H9 (cell line): ENCODE data around the gene TENM3. TPM values are rescaled to one million over a fixed set of nuclear protein-coding genes. Genes with fewer than 3 reads are reported as not detected.
A peak's percentile ranks its signal among the peaks of the same experiment; 100 is the strongest.

Source experiments
- DNase-seq: peaks from one replicate; pipeline ENCODE4 v3.0.0-alpha.2; 2017
- H2AFZ ChIP-seq: one replicate; pipeline ENCODE4 v1.6.1; 2013; ENCODE audit warnings: mild to moderate bottlenecking, low read length, control low read depth, moderate library complexity
- H2AK5ac ChIP-seq: 2 replicates; pipeline ENCODE4 v1.6.1; 2013; ENCODE audit warnings: low read length, control low read depth, mixed read lengths; ENCODE audit not compliant: insufficient read length
- H2BK120ac ChIP-seq: one replicate; pipeline ENCODE4 v1.6.1; 2013; ENCODE audit warnings: low read depth, mild to moderate bottlenecking, low read length, control low read depth, inconsistent platforms; ENCODE audit not compliant: poor library complexity, severe bottlenecking
- H2BK12ac ChIP-seq: 2 replicates; pipeline ENCODE4 v1.6.1; 2013; ENCODE audit warnings: low read length, control low read depth, mixed read lengths, low read depth; ENCODE audit not compliant: insufficient read length
- H2BK15ac ChIP-seq: 2 replicates; pipeline ENCODE4 v1.6.1; 2013; ENCODE audit warnings: low read depth, low read length, control low read depth
- H2BK20ac ChIP-seq: one replicate; pipeline ENCODE4 v1.6.1; 2013; ENCODE audit warnings: low read depth, mild to moderate bottlenecking, low read length, control low read depth, inconsistent platforms; ENCODE audit not compliant: poor library complexity, severe bottlenecking
- H2BK5ac ChIP-seq: 2 replicates; pipeline ENCODE4 v1.6.1; 2013; ENCODE audit warnings: low read length, control low read depth, mixed read lengths; ENCODE audit not compliant: insufficient read length
- H3K14ac ChIP-seq: 2 replicates; pipeline ENCODE4 v1.6.1; 2013; ENCODE audit warnings: low read length, control low read depth; ENCODE audit not compliant: insufficient read depth
- H3K18ac ChIP-seq: 2 replicates; pipeline ENCODE4 v1.6.1; 2013; ENCODE audit warnings: low read depth, mild to moderate bottlenecking, mixed read lengths, low read length, control low read depth; ENCODE audit not compliant: insufficient read length
- H3K23ac ChIP-seq: 2 replicates; pipeline ENCODE4 v1.6.1; 2013; ENCODE audit warnings: low read length, control low read depth, mixed read lengths, low read depth; ENCODE audit not compliant: insufficient read length
- H3K23me2 ChIP-seq: 2 replicates; pipeline ENCODE4 v1.6.1; 2013; ENCODE audit warnings: low read depth, mild to moderate bottlenecking, mixed read lengths, low read length, control low read depth; ENCODE audit not compliant: insufficient read length, poor library complexity, severe bottlenecking
- H3K27ac ChIP-seq: 2 replicates; pipeline ENCODE4 v1.5.1; 2013; ENCODE audit warnings: low read length, control low read depth, mixed read lengths, low read depth; ENCODE audit not compliant: insufficient read length
- H3K27me3 ChIP-seq: 2 replicates; pipeline ENCODE4 v1.6.1; 2013; ENCODE audit warnings: low read length, control low read depth, inconsistent platforms; ENCODE audit not compliant: insufficient read depth
- H3K4ac ChIP-seq: 2 replicates; pipeline ENCODE4 v1.6.1; 2013; ENCODE audit warnings: low read depth, mild to moderate bottlenecking, control low read depth, inconsistent platforms, low read length, moderate library complexity
- H3K4me1 ChIP-seq: 2 replicates; pipeline ENCODE4 v1.6.1; 2013; ENCODE audit warnings: low read length, control low read depth, inconsistent platforms; ENCODE audit not compliant: insufficient read depth
- H3K4me2 ChIP-seq: 2 replicates; pipeline ENCODE4 v1.6.1; 2013; ENCODE audit warnings: low read length, control low read depth, mixed read lengths; ENCODE audit not compliant: insufficient read length, insufficient read depth
- H3K56ac ChIP-seq: 2 replicates; pipeline ENCODE4 v1.6.1; 2013; ENCODE audit warnings: low read depth, mild to moderate bottlenecking, mixed read lengths, low read length, control low read depth; ENCODE audit not compliant: insufficient read length
- H3K79me1 ChIP-seq: 2 replicates; pipeline ENCODE4 v1.6.1; 2013; ENCODE audit warnings: low read depth, mild to moderate bottlenecking, moderate library complexity, low read length, control low read depth, inconsistent platforms; ENCODE audit not compliant: insufficient read depth, poor library complexity, severe bottlenecking
- H3K79me2 ChIP-seq: 2 replicates; pipeline ENCODE4 v1.6.1; 2013; ENCODE audit warnings: low read length, control low read depth, inconsistent platforms; ENCODE audit not compliant: insufficient read depth
- H3K9ac ChIP-seq: 2 replicates; pipeline ENCODE4 v1.6.1; 2013; ENCODE audit warnings: low read length, control low read depth, mixed read lengths; ENCODE audit not compliant: insufficient read length; ENCODE audit errors: extremely low read depth
- H3K9me3 ChIP-seq: one replicate; pipeline ENCODE4 v1.6.1; 2013; ENCODE audit warnings: low read depth, low read length, inconsistent platforms; ENCODE audit not compliant: control insufficient read depth
- H3T11ph ChIP-seq: one replicate; pipeline ENCODE4 v1.6.1; 2013; ENCODE audit warnings: mild to moderate bottlenecking, low read length, control low read depth, inconsistent platforms
- H4K20me1 ChIP-seq: one replicate; pipeline ENCODE4 v1.6.1; 2013; ENCODE audit not compliant: control insufficient read depth, insufficient read length, insufficient read depth
- H4K5ac ChIP-seq: 2 replicates; pipeline ENCODE4 v1.6.1; 2013; ENCODE audit warnings: low read depth, mild to moderate bottlenecking, mixed read lengths, low read length, control low read depth; ENCODE audit not compliant: insufficient read length
- H4K8ac ChIP-seq: replicated peaks from 2 replicates; pipeline ENCODE4 v1.6.1; 2013; ENCODE audit warnings: low read length, control low read depth, mixed read lengths, low read depth; ENCODE audit not compliant: insufficient read length
- H4K91ac ChIP-seq: 2 replicates; pipeline ENCODE4 v1.6.1; 2013; ENCODE audit warnings: low read depth, mild to moderate bottlenecking, moderate library complexity, mixed read lengths, low read length, control low read depth; ENCODE audit not compliant: insufficient read length
- H3K27ac Mint-ChIP-seq, 3 experiments: 2 replicates in 2 of 3; 3 replicates in 1 of 3; pipeline ENCODE4 v1.8.0; 2020 to 2021; ENCODE audit warnings: mixed read lengths in 3 of 3, mild to moderate bottlenecking in 1 of 3, moderate library complexity in 1 of 3
- H3K27me3 Mint-ChIP-seq: 2 replicates; pipeline ENCODE4 v1.8.0; 2021; ENCODE audit warnings: low read depth, mild to moderate bottlenecking, moderate library complexity, mixed read lengths
- H3K36me3 Mint-ChIP-seq, 3 experiments: 2 replicates in 2 of 3; 3 replicates in 1 of 3; pipeline ENCODE4 v1.8.0; 2020 to 2021; ENCODE audit warnings: low read depth in 3 of 3, mixed read lengths in 3 of 3; ENCODE audit not compliant: insufficient read depth in 1 of 3
- H3K4me1 Mint-ChIP-seq, 2 experiments: 2 replicates each; pipeline ENCODE4 v1.8.0; 2020; ENCODE audit warnings: mixed read lengths in 2 of 2
- H3K4me3 Mint-ChIP-seq, 2 experiments: 2 replicates in 1 of 2; 3 replicates in 1 of 2; pipeline ENCODE4 v1.8.0; 2020 to 2021; ENCODE audit warnings: mild to moderate bottlenecking in 2 of 2, mixed read lengths in 2 of 2, moderate library complexity in 1 of 2
- H3K9me3 Mint-ChIP-seq, 2 experiments: 2 replicates in 1 of 2; 3 replicates in 1 of 2; pipeline ENCODE4 v1.8.0; 2020; ENCODE audit warnings: mild to moderate bottlenecking in 2 of 2, mixed read lengths in 2 of 2, moderate library complexity in 1 of 2
- WGBS: extraction: QIAGEN DNeasy Blood & Tissue Kit; methylation state at CpG from one replicate; pipeline ENCODE4 v1.1.7; 2013; ENCODE audit warnings: missing lambda C conversion rate, low lambda C conversion rate, mixed read lengths; ENCODE audit not compliant: insufficient read length; ENCODE audit errors: extremely low coverage; 5-methylcytosine and 5-hydroxymethylcytosine counted together
- total RNA-seq: library from RNA; stranded (reverse); gene quantifications from 2 replicates; pipeline ENCODE4 v1.2.1, GENCODE V29; 2021
- TF ChIP-seq, protein P1 (sequence below): fragments of 200-600 bp; sonication (generic); conservative IDR thresholded peaks from 3 replicates; pipeline ENCODE4 v1.8.0; 2021; ENCODE audit warnings: antibody characterized with exemption, mild to moderate bottlenecking

The TENM3 gene
- total RNA-seq, 1 experiment from 2014 or later = 49.6 TPM

DNA sequence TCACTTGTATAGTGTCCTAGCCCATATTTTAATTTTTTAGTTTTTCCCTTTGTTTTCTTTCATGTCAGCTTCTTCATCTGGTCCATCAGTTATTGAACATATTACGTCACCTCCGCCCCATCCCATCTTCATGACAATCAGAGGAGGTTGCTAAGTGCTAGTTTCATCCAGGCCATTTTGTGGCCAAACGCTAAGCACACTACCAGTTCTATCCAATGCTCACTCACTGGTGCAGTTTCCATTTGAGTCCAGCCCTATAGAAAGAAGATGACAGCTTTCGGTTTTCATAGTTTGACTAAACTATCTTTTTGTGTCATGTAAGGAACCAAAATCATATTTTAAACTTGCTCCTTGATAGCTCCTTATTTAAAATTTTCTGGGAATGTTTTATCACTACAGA lies 304.2 kb downstream of the TENM3 start:
- peaks cover 6% of the 10 kb centered on the region for H3K79me1 ChIP-seq
- no peak overlapping the region for H3K23ac ChIP-seq
- DNase-seq = no peak
- no peak overlapping the region for H2BK15ac ChIP-seq
- H3K23me2 ChIP-seq = no peaks in the 10 kb centered on the region
- no peak overlapping the region for H3T11ph ChIP-seq
- H3K4me1 Mint-ChIP-seq = peaks cover 28 to 37% of the 10 kb centered on the region in 2 experiments
- no peaks in the 10 kb centered on the region for H3K27me3 Mint-ChIP-seq
- TF ChIP-seq, protein P1, sequence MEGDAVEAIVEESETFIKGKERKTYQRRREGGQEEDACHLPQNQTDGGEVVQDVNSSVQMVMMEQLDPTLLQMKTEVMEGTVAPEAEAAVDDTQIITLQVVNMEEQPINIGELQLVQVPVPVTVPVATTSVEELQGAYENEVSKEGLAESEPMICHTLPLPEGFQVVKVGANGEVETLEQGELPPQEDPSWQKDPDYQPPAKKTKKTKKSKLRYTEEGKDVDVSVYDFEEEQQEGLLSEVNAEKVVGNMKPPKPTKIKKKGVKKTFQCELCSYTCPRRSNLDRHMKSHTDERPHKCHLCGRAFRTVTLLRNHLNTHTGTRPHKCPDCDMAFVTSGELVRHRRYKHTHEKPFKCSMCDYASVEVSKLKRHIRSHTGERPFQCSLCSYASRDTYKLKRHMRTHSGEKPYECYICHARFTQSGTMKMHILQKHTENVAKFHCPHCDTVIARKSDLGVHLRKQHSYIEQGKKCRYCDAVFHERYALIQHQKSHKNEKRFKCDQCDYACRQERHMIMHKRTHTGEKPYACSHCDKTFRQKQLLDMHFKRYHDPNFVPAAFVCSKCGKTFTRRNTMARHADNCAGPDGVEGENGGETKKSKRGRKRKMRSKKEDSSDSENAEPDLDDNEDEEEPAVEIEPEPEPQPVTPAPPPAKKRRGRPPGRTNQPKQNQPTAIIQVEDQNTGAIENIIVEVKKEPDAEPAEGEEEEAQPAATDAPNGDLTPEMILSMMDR = no peak
- H3K9ac ChIP-seq = no peak overlapping the region
- no peaks in the 10 kb centered on the region for H3K9me3 Mint-ChIP-seq
- H3K27me3 ChIP-seq = no peaks in the 10 kb centered on the region
- peak overlapping the region in 1 of 3 experiments; percentile 60; a peak in 1 of 7 replicates for H3K27ac Mint-ChIP-seq
- no peak overlapping the region for H3K14ac ChIP-seq
- H3K9me3 ChIP-seq = no peaks in the 10 kb centered on the region
- H3K79me2 ChIP-seq = peaks cover 2% of the 10 kb centered on the region; the same call in 1 of the 2 replicates
- H2BK120ac ChIP-seq = no peak overlapping the region
- whole genome bisulfite sequencing = no CpG with 5 or more reads among the region's 4 CpGs
- no peak overlapping the region for H2BK20ac ChIP-seq
- H2AK5ac ChIP-seq = no peak overlapping the region
- H3K56ac ChIP-seq = no peak overlapping the region
- H4K5ac ChIP-seq = no peak overlapping the region
- H3K4me1 ChIP-seq = peaks cover 2% of the 10 kb centered on the region; the same call in 1 of the 2 replicates
- H2AFZ ChIP-seq = no peak overlapping the region
- no peak overlapping the region for H3K4ac ChIP-seq
- no peaks in the 10 kb centered on the region for H4K20me1 ChIP-seq
- H3K36me3 Mint-ChIP-seq = peaks cover 0 to 3% (median 0%) of the 10 kb centered on the region in 3 experiments; a peak in 2 of 7 replicates
- H2BK5ac ChIP-seq = no peak overlapping the region
- no peak overlapping the region for H3K4me2 ChIP-seq
- no peak overlapping the region for H3K18ac ChIP-seq
- H3K4me3 Mint-ChIP-seq = no peak overlapping the region
- H4K91ac ChIP-seq = no peak overlapping the region
- no peak overlapping the region for H4K8ac ChIP-seq
- no peak overlapping the region for H2BK12ac ChIP-seq
- no peak overlapping the region for H3K27ac ChIP-seq
